GM23338 (cell line): Measurements from ENCODE around the gene SEZ6.

Experiments
- CTCF ChIP-seq, 2 experiments: fragments of 200-600 bp in 1 of 2; sonication (generic) in 1 of 2; conservative IDR thresholded peaks; 2 replicates each; pipeline versions ENCODE4 v1.5.1 to v1.6.1; 2016 to 2017; ENCODE audit warnings: antibody characterized with exemption in 2 of 2, low read depth in 2 of 2, mild to moderate bottlenecking in 2 of 2, moderate library complexity in 1 of 2
- POLR2AphosphoS5 ChIP-seq: IDR thresholded peaks from 2 replicates; pipeline ENCODE4 v1.6.1; 2016; ENCODE audit warnings: antibody characterized with exemption, low read depth

GRCh38 chr17:29005936-29006511 is at the start of gene SEZ6:
- TF ChIP-seq CTCF (conservative IDR thresholded peaks at IDR 0.05; ENCODE audit: low read depth in 2 of 2) = no peak
- no peak for TF ChIP-seq POLR2AphosphoS5
